ENCODE results near the gene AKAP3. TPM values are rescaled to one million over a fixed set of nuclear protein-coding genes. Genes with fewer than 3 reads are reported as not detected.

AKAP3 gene
- total RNA-seq, 2 experiments from 2014 or later = 2.1 to 2.7 TPM

DNA sequence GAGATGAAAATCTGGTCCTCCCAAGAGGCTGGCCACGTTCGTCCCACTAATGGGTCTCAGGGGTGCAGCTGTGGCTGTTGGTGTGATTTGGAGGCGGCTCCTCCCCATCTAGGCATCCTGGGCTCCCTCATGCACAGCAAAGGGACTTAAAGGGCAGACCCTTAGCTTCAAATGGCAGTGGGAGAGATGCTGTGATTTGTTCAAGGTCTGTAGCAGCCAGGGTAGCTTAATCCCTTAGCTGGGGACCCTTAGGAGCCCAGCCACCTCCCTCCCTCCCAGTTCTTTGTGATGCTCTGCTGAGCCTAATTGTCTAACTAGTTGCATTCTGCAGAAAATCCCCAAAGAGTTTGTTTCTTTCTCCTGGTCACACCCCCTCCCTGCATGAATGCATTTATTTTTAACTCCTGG is 68.6 kb downstream of the AKAP3 start:
- Mint-ChIP-seq H3K4me3 (no peak overlapping the region), H3K27ac (no peak overlapping the region), H3K27me3 (peaks cover 6% of the 10 kb centered on the region), H3K4me1 (no peaks in the 10 kb centered on the region), H3K9me3 (no peaks in the 10 kb centered on the region), H3K36me3 (no peaks in the 10 kb centered on the region)
- no peak for DNase-seq

DNA sequence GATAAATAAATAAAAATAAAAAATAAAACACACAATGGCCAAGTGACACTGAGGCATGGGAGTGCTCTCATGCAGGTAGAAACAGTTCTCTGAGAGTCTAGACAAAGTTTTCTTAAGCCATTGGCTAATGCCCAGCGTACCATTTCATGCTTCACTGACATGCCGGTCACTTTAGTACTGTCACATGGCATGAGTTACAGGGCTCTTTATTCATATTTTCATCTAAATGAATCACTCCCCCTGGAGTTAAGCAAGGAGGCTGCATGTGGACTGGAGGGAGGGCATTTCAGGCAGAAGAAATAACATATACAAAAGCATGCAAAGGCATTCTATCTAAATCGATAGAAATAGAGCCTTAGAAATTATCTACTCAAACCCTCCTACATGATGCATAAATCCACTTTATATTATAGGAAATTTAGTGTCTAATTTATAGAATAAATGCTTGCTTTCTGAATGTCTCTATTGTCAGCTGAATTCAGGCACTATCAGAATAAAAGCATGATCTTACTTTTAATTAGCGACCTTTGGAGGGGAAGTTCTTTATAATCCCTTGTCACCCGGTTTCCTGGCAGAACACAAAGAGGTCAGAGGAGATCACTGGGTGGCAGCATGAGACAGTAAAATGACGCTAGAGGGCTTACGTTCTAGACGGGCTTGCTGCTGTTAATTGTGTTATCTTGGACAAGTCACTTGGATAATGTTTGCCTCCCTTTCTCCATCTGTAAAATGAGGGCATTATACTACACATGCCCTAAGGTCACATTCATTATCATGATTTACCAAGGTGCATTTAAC is 69.3 kb downstream of the AKAP3 start:
- Mint-ChIP-seq H3K4me3 (no peak overlapping the region), H3K9me3 (no peaks in the 10 kb centered on the region), H3K27me3 (peaks cover 6% of the 10 kb centered on the region), H3K36me3 (no peaks in the 10 kb centered on the region), H3K27ac (no peak overlapping the region), H3K4me1 (no peaks in the 10 kb centered on the region)
- DNase-seq = no peak

DNA sequence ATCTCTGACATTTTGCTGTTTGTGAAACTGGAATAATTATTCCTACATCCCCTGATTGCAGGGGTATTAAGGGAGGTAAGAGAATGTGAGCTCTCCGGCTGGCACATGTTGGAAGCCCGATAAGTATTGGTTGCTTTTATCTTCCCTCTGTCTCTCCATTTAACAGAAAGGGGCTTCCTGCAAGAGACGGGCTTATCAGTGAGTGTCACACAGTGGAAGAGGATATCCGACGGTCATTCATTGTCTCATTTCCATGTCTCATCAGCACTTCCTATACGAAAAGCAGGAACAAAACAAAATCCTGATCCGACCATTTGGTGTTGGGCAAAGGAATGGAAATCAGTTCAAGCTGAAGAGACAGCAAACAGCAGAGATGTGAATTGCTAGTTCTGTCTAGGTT is 76.2 kb downstream of the AKAP3 start:
- Mint-ChIP-seq H3K4me1 (peaks cover 2% of the 10 kb centered on the region), H3K36me3 (no peaks in the 10 kb centered on the region), H3K27me3 (peaks cover 6% of the 10 kb centered on the region), H3K27ac (no peak overlapping the region), H3K4me3 (no peak overlapping the region), H3K9me3 (no peaks in the 10 kb centered on the region)
- no peak for DNase-seq

- DNase-seq = no peak
- H3K4me1 Mint-ChIP-seq = peaks cover 2% of the 10 kb centered on the region
- peaks cover 11% of the 10 kb centered on the region for H3K27me3 Mint-ChIP-seq
- H3K36me3 Mint-ChIP-seq = no peaks in the 10 kb centered on the region
- no peak overlapping the region for H3K4me3 Mint-ChIP-seq
- no peaks in the 10 kb centered on the region for H3K9me3 Mint-ChIP-seq
- H3K27ac Mint-ChIP-seq = no peak overlapping the region
Measured at GRCh38 chr12:4569261-4569660, 79.6 kb downstream of the AKAP3 start.

- no peaks in the 10 kb centered on the region for H3K9me3 Mint-ChIP-seq
- H3K27me3 Mint-ChIP-seq = peaks cover 23% of the 10 kb centered on the region
- H3K27ac Mint-ChIP-seq = no peak overlapping the region
- peaks cover 2% of the 10 kb centered on the region for H3K36me3 Mint-ChIP-seq
- peaks cover 2% of the 10 kb centered on the region for H3K4me1 Mint-ChIP-seq
- H3K4me3 Mint-ChIP-seq = no peak overlapping the region
- no peak for DNase-seq
Measured at GRCh38 chr12:4567073-4567881, 81.6 kb downstream of the AKAP3 start.

- H3K27ac Mint-ChIP-seq = no peak overlapping the region
- H3K4me1 Mint-ChIP-seq = peaks cover 2% of the 10 kb centered on the region
- H3K9me3 Mint-ChIP-seq = no peaks in the 10 kb centered on the region
- DNase-seq = no peak
- H3K36me3 Mint-ChIP-seq = peaks cover 5% of the 10 kb centered on the region
- H3K4me3 Mint-ChIP-seq = no peak overlapping the region
- H3K27me3 Mint-ChIP-seq = peaks cover 30% of the 10 kb centered on the region
Measured at GRCh38 chr12:4566474-4566873, 82.4 kb downstream of the AKAP3 start.

Other genes starting within 250 kb of the AKAP3 start
- gene FGF6, start 203.2 kb downstream of the AKAP3 start, total RNA-seq = not detected
- gene RAD51AP1, start 110.2 kb downstream of the AKAP3 start, total RNA-seq = 10 to 100 TPM; 52.4 to 52.7 TPM
- 10 to 100 TPM; 38.1 to 40.1 TPM for gene DYRK4, start 86.8 kb downstream of the AKAP3 start, total RNA-seq
- 100 to 1,000 TPM; 148 to 150 TPM for gene NDUFA9, start 63 bp upstream of the AKAP3 start, total RNA-seq
- under 1 TPM in 1 of 2 experiments, not detected in 1; 0.08 TPM for gene GALNT8, start 71.3 kb upstream of the AKAP3 start, total RNA-seq